HepG2 (cell line): Measurements from ENCODE around the gene CALML6. TPM values are rescaled to one million over a fixed set of nuclear protein-coding genes. Genes with fewer than 3 reads are reported as not detected.

ENCODE experiments used
- DNMT1 ChIP-seq: sonication (generic); formaldehyde crosslinking; IDR thresholded peaks from 2 replicates; pipeline ENCODE4 v1.5.1; 2020; ENCODE audit warnings: mild to moderate bottlenecking, missing genetic modification reagents
- DRAP1 ChIP-seq: IDR thresholded peaks from 2 replicates; pipeline ENCODE4 v1.6.1; 2016; ENCODE audit warnings: missing genetic modification reagents, missing compliant biosample characterization
- GTF3A ChIP-seq: sonication (generic); formaldehyde crosslinking; conservative IDR thresholded peaks from 2 replicates; pipeline ENCODE4 v1.4.0; 2020; ENCODE audit warnings: mild to moderate bottlenecking, missing genetic modification reagents
- HNRNPH1 ChIP-seq: fragments of 200-400 bp; formaldehyde crosslinking; optimal IDR thresholded peaks from 2 replicates; pipeline ENCODE3; 2017; ENCODE audit warnings: mild to moderate bottlenecking, low read depth, low read length
- KDM1A ChIP-seq: IDR thresholded peaks from 2 replicates; pipeline ENCODE4 v1.6.1; 2016; ENCODE audit warnings: missing compliant biosample characterization
- MEF2D ChIP-seq: sonication (generic); formaldehyde crosslinking; IDR thresholded peaks from 2 replicates; pipeline ENCODE4 v1.5.1; 2020; ENCODE audit warnings: mild to moderate bottlenecking, missing genetic modification reagents
- MLX ChIP-seq: IDR thresholded peaks from 2 replicates; pipeline ENCODE4 v1.6.1; 2016
- PAWR ChIP-seq: sonication (generic); formaldehyde crosslinking; IDR thresholded peaks from 2 replicates; pipeline ENCODE4 v1.4.0; 2020; ENCODE audit warnings: missing genetic modification reagents, mild to moderate bottlenecking, borderline replicate concordance
- PRDM4 ChIP-seq: sonication (generic); formaldehyde crosslinking; IDR thresholded peaks from 2 replicates; pipeline ENCODE4 v1.9.0; 2021; ENCODE audit warnings: missing genetic modification reagents, borderline replicate concordance
- ZFX ChIP-seq: sonication (generic); formaldehyde crosslinking; IDR thresholded peaks from 2 replicates; pipeline ENCODE4 v1.4.0; 2020; ENCODE audit warnings: mild to moderate bottlenecking, low read depth, missing genetic modification reagents, moderate library complexity
- ZNF280B ChIP-seq: sonication (generic); formaldehyde crosslinking; IDR thresholded peaks from 2 replicates; pipeline ENCODE4 v1.5.0; 2020; ENCODE audit warnings: missing genetic modification reagents, mild to moderate bottlenecking, borderline replicate concordance
- ZNF510 ChIP-seq: sonication (generic); formaldehyde crosslinking; IDR thresholded peaks from 2 replicates; pipeline ENCODE4 v1.4.0; 2020; ENCODE audit warnings: low read depth, mild to moderate bottlenecking, missing genetic modification reagents
- ZNF879 ChIP-seq: sonication (generic); formaldehyde crosslinking; IDR thresholded peaks from 2 replicates; pipeline ENCODE4 v1.8.1; 2023; ENCODE audit warnings: missing genetic modification reagents
- polyA plus RNA-seq, 8 experiments: library from polyadenylated mRNA; depleted of rRNA in 3 of 8; stranded (reverse) in 7 of 8; unstranded in 1 of 8; fragments of >200 nt; fragmentation: Illumina TruSeq in 4 of 8; extraction: Trizol in 4 of 8; gene quantifications; 2 replicates each; pipeline versions ENCODE4 v1.2.1 to v1.2.3, GENCODE V29; 2011 to 2016; ENCODE audit warnings: low read depth in 4 of 8, missing spikeins in 1 of 8, mixed read lengths in 1 of 8; ENCODE audit not compliant: insufficient read depth in 1 of 8
- total RNA-seq, 5 experiments: library from RNA; depleted of rRNA; stranded (reverse); fragments of >200 nt; fragmentation: Illumina TruSeq; extraction: Trizol; gene quantifications; 2 replicates each; pipeline ENCODE4 v1.2.3, GENCODE V29; 2016; ENCODE audit warnings: low read depth in 1 of 5
- TF ChIP-seq, protein P1 (sequence below): sonication (generic); formaldehyde crosslinking; conservative IDR thresholded peaks from 2 replicates; pipeline ENCODE4 v1.8.0; 2022; ENCODE audit warnings: missing genetic modification reagents
- TF ChIP-seq, protein P2 (sequence below): sonication (generic); formaldehyde crosslinking; IDR thresholded peaks from 2 replicates; pipeline ENCODE4 v1.4.0; 2020; ENCODE audit warnings: mild to moderate bottlenecking, low read depth, missing genetic modification reagents
- TF ChIP-seq, protein P3 (sequence below): sonication (generic); formaldehyde crosslinking; IDR thresholded peaks from 2 replicates; pipeline ENCODE4; 2020; ENCODE audit warnings: missing genetic modification reagents, mild to moderate bottlenecking, borderline replicate concordance

The CALML6 gene
- total and polyA plus RNA-seq, 2 of the 13 experiments (the other 11 are each of a cell fraction or from before 2014, with no cell fraction given) = 0.11 to 0.12 TPM

GRCh38 chr1:1943834-1944570 is 28.9 kb downstream of the CALML6 start (continued):
- TF ChIP-seq, protein P1, sequence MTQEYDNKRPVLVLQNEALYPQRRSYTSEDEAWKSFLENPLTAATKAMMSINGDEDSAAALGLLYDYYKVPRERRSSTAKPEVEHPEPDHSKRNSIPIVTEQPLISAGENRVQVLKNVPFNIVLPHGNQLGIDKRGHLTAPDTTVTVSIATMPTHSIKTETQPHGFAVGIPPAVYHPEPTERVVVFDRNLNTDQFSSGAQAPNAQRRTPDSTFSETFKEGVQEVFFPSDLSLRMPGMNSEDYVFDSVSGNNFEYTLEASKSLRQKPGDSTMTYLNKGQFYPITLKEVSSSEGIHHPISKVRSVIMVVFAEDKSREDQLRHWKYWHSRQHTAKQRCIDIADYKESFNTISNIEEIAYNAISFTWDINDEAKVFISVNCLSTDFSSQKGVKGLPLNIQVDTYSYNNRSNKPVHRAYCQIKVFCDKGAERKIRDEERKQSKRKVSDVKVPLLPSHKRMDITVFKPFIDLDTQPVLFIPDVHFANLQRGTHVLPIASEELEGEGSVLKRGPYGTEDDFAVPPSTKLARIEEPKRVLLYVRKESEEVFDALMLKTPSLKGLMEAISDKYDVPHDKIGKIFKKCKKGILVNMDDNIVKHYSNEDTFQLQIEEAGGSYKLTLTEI = no peak
- TF ChIP-seq, protein P2, sequence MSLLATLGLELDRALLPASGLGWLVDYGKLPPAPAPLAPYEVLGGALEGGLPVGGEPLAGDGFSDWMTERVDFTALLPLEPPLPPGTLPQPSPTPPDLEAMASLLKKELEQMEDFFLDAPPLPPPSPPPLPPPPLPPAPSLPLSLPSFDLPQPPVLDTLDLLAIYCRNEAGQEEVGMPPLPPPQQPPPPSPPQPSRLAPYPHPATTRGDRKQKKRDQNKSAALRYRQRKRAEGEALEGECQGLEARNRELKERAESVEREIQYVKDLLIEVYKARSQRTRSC (CRISPR knock-in tag) = no peak
- TF ChIP-seq ZNF879 (CRISPR knock-in tag) (0 out of 2 replicates have a peak, but pooled peaks have one; percentile 54), MEF2D (peak; percentile 70; the same call in 1 of the 2 replicates), KDM1A (CRISPR knock-in tag) (peak; percentile 47; the same call in 1 of the 2 replicates), MLX (CRISPR knock-in tag) (peak; percentile 63; the same call in 1 of the 2 replicates), ZFX (CRISPR knock-in tag) (0 out of 2 replicates have a peak, but pooled peaks have one; percentile 47), PRDM4 (CRISPR knock-in tag) (no peak), ZNF280B (CRISPR knock-in tag) (peak; percentile 16; the same call in 1 of the 2 replicates), GTF3A (CRISPR knock-in tag) (0 out of 2 replicates have a peak, but pooled peaks have one; percentile 40), HNRNPH1 (no peak), ZNF510 (CRISPR knock-in tag) (no peak), PAWR (CRISPR knock-in tag) (no peak), DNMT1 (CRISPR knock-in tag) (peak; percentile 61; the same call in 1 of the 2 replicates), DRAP1 (CRISPR knock-in tag) (peak; percentile 46; the same call in 1 of the 2 replicates)
- TF ChIP-seq, protein P3, sequence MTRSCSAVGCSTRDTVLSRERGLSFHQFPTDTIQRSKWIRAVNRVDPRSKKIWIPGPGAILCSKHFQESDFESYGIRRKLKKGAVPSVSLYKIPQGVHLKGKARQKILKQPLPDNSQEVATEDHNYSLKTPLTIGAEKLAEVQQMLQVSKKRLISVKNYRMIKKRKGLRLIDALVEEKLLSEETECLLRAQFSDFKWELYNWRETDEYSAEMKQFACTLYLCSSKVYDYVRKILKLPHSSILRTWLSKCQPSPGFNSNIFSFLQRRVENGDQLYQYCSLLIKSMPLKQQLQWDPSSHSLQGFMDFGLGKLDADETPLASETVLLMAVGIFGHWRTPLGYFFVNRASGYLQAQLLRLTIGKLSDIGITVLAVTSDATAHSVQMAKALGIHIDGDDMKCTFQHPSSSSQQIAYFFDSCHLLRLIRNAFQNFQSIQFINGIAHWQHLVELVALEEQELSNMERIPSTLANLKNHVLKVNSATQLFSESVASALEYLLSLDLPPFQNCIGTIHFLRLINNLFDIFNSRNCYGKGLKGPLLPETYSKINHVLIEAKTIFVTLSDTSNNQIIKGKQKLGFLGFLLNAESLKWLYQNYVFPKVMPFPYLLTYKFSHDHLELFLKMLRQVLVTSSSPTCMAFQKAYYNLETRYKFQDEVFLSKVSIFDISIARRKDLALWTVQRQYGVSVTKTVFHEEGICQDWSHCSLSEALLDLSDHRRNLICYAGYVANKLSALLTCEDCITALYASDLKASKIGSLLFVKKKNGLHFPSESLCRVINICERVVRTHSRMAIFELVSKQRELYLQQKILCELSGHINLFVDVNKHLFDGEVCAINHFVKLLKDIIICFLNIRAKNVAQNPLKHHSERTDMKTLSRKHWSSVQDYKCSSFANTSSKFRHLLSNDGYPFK = peak; percentile 28; the same call in 1 of the 2 replicates
